ENCODE data around the gene USP6NL.

USP6NL gene

DNA sequence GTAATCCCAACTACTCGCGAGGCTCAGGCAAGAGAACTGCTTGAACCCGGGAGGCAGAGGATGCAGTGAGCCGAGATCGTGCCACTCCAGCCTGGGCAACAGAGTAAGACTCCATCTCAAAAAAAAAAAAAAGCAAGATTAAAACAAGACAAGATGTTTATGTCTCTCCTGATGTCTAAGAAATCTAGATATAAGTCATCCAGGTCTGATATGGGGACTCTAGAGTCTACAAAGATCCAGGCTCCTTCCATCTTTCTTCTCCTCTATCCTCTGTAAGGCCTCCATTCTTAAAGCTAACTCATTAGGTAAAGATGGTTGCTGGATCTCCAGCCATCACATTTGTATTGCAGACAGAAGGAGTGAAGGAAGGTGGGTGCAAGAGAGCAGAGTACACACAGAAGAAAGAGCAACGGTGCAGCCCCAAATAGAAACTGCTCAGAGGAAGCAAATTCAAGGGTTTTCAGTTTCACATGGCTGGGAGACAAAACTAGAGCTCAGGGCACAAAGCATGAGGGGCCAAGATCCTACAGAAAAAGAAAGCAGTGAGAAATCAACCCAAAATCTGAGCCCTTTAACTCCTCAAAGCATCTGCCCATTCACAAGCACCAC is 57.6 kb downstream of the USP6NL start:
- no peak for DNase-seq (ENCODE audit: low read depth in 1 of 2, low spot score in 1 of 2)

DNA sequence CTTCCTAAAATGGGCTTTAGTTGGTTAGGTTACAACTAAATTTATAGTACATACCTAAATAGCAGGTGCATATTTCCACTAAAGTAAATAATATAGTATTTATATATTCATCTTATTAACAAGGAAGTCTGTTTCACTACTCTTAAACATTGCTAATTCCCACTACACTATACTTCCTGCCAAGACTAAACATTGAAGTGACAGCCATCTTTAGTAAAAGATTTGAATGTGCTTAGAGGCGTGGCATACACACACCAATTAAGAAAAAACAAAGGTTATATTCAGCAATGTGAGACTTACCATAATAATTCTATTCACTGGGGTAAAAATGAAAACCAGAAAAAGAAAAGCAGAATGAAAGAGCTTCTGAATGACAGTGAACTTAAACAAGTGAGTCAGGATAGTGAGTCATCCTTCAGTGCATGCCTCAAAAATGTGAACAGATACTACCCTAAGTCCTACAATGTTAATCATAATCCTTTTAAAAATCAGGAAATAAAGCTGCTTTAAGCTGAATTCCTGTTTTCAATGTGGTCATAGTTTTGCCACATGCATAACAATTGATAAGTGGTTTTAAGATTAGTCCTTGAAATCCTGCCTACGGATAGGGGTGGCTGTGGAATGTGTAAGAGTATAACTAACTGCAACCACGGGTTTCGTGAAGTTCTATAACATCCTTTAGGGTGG is 59.4 kb downstream of the USP6NL start:
- DNase-seq (ENCODE audit: low read depth in 1 of 2, low spot score in 1 of 2): no peak

DNA sequence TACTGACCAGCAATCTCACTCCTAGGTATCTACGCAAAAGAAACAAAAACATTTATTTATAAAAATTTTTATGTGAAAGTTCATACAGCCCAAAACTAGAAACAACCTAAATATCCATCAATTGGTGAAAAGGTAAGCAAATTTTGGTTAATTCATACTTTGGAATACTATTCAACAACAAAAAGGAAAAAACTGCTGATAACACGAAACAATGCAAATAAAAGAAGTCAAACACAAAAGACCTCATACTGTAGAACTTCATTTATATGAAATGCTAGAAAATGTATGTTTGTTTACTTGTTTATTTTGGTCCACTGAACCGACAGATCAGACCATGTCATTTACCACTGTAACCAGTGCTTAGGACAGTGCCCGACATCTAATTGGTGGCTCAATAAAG is 60.3 kb downstream of the USP6NL start:
- no peak for DNase-seq (ENCODE audit: low read depth in 1 of 2, low spot score in 1 of 2)

DNA sequence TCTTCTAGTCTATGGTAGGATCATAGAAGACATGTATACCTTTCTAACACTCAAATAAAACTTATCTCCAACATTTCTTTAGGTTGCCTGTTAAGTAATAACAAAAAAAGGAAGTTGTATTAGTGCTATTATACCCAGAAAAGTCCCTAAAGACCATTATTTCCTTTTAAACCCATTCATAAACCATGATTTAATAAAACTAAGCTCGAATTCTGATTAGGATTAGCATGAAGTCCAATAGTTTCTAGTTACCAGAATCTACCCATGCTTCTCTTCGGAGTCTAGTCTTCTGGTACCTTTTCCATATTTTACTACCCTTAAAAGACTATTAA is 62.7 kb downstream of the USP6NL start:
- no peak for DNase-seq (ENCODE audit: low read depth in 1 of 2, low spot score in 1 of 2)

DNA sequence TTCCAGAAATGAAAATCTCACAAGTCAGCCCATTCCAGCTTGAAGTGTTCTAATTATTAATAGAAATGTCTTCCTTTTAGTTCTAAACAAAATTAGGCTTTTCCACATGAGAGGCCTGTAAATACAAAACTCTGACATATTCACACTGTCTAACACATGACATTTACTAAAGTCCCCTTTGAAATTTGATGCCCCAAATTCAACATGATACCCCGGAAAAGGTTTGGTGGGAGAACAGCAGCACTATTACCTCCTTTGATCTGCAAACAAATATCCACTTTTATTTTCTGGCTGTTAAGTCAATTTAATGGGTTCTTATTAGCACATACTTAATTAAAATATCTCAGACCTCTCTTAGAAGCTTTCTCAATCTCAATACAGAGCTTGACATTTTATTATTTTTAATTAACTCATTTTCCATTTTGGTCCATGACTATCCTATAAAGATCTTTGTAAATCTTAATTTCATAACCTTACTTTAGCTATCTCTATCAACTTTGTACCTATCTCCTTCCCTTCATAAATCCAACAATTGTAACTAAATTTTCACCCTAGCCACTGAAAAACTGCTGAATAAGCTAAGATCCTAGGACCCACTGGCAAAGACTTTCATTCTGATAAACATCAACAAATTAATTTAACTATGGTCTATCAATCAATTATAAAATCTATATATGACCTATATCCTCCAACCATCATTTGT is 63.2 kb downstream of the USP6NL start:
- no peak for DNase-seq (ENCODE audit: low read depth in 1 of 2, low spot score in 1 of 2)

DNA sequence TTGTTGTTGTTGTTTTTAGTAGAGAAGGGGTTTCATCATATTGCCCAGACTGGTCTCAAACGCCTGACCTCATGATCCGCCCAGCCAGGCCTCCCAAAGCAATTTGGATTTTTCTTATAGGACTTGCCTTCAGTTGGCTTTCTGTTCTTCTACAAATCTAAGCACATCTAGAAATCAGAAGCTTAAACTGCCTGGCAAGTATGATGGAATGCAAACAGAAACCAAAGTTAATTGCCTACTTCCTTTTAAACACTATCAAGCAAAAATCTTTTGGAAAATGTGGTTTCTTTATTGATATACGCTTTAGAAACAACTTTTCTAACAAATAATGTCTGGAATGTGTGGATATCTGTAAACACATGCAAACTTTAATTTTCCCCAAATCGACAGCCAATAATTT is 64.9 kb downstream of the USP6NL start:
- DNase-seq (ENCODE audit: low read depth in 1 of 2, low spot score in 1 of 2): no peak

DNA sequence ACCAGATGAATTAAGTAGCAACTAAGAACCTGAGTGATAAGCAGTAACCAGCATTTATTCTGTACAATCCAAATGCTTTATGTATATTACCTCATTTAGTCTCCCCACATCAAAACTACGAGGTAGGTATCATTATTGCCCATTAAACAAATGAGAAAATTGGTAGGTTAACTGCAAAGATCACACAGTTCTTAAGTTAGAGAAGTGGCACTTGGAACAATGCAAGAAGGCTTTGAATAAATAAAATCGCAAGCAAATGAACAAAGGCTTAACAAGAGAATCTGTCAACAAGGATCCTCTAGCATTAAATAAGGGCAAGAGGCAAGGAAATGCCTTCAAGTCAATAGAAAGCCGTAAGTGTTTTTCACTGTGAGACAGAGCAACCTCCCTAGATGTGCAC is 70.2 kb downstream of the USP6NL start:
- DNase-seq (ENCODE audit: low read depth in 1 of 2, low spot score in 1 of 2): no peak

DNA sequence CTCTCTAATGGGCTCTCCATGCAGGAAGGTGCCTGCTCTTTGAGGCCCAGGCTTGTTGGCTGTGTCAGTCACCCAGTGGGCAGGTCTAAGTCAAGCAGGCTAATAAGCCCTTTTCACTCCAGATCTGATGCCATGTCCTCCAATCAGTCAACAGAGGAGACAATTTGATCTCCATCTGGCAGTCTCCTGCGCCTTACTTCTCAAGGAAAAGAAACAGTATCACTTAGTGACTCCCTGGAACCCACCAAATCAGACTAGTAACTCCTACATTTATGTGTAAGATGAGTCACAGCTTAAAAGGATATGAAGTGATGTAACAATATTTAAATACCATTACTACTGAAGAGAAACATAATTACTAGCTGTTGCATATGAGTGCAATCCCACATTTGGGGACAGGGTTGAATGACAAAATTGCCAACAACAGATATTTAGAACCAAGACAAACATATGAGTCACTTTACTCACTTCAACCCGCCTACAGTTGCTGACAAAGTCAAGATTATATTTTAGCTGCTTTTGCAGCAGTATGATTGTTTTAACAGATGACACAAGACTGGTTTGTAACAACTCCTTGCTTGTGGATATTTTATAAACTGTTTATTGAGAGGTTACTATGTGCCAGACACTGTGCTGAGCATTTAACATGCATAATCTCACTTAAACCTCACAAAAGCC is 72.1 kb downstream of the USP6NL start:
- no peak for DNase-seq (ENCODE audit: low read depth in 1 of 2, low spot score in 1 of 2)

DNA sequence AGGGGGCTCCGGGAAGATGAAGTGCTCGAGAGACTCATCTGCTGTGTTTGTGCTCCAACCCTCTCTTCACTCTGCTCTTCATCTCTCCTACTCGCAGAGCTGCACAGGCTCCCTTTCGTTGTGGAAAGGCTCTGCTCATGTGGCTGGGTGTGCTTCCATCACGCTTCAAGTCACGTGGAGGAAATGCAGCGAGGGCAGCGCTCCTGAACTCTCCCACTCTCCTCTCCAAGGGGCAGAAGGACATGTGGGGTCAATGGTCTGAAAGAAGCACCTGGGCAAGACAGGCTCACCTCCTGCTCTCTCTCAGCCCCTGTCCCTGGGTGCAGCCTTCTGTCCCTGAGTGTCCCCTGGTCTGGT is 72.6 kb downstream of the USP6NL start:
- DNase-seq (ENCODE audit: low read depth in 1 of 2, low spot score in 1 of 2): no peak

DNA sequence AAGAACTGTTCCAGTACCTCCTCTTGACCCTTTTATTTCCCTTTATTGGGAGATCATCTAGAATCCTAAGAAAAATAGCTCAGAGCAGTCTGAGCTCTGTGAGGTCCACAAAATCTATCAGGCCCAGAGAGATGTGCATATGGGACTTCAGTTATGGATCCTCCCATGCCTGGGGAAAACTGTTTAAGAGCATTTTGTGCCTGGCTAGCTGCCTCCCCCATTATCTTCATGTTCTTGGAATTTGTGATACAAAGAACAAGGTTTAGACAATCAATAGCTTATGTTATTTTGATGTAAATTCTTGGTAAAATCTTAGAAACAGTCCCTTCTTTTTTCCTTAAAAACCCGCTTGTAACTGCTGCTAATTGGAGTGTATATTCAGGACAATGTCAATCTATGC is 75.2 kb downstream of the USP6NL start:
- no peak for DNase-seq (ENCODE audit: low read depth in 1 of 2, low spot score in 1 of 2)

DNA sequence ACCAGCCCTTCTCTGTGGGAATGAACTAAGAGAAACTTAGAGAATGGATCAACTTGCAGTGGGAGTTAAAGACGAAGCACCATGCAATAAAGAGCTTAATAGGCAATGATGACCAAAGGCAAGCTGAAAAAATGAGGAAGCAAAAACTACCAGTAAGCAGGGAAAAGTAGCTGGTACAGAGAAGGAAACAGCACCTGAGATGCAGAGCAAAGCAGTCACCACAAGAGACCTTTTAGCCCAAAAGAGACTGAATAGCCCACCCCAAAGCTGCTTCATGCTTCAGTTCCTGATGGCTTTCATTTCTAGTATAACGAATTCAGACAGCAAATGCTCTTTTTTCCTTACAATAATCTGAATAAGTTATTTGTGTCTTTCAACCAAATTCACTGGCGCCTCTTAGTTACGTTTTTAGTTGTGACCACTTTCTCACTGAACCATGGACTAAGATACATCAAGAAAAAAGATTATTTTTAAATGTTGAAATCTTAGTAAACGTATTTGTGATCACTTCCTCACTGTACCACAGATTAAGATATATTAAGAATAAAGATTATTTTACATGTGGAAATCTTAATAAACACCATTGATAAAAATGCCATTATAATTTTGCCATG is 76.0 kb downstream of the USP6NL start:
- no peak for DNase-seq (ENCODE audit: low read depth in 1 of 2, low spot score in 1 of 2)

DNA sequence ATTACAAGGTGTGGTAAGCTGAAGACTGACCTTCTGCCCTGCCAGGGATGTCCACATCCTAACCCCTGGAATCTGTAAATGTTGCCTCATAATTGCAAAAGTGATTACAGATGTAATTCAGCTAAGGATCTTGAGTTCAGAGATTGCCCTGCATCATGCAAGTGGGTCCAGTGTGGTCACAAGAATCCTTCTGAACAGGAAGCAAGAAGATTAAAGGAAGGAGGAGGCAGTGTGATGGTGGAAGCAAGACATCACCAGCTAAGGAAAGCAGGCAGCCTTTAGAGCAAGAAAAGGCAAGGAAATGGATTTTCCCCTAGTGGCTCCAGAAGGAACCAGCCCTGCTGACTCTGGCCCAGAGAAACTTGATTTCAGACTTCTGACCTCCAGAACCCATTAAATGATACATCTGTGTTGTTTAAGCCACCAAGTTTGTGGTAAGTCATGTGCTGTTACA is 78.1 kb downstream of the USP6NL start:
- DNase-seq (ENCODE audit: low read depth in 1 of 2, low spot score in 1 of 2): no peak

DNA sequence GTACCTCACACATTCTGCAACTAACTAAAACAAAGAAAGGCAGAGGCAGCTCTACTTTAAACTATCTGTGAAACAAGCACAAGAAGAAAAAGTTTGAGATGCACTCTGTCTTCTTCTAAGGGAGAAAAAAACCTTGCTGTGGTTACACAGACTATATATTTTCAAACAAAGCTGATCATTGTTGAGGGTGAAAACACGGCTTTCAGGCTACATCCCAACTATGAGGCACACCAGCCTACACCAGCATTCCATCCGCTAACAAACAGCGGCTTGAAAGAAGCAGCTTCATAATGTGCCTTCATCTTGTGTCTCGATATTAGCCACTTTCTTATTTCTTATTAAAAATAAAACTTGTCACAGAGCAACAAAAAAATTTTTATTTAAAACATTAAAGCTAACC is 79.1 kb downstream of the USP6NL start:
- no peak for DNase-seq (ENCODE audit: low read depth in 1 of 2, low spot score in 1 of 2)

DNA sequence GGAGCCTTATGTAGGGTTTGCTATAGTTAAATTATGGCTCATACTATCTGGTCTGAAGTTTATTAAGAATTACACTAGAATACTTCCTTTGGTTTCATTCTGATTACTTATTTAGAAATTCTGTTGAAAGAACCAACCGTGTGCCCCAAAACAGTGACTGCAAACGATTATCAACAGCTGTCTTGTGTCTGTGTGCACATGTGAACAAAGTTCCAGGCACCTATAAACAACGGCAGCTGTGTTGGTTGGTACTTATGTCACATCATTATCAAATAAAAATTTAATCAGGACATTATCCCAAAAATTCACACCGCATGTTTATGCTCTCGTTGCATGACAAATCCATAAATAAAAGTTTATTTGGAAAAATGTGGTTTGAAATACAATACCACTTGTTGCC is 80.6 kb downstream of the USP6NL start:
- no peak for DNase-seq (ENCODE audit: low read depth in 1 of 2, low spot score in 1 of 2)

DNA sequence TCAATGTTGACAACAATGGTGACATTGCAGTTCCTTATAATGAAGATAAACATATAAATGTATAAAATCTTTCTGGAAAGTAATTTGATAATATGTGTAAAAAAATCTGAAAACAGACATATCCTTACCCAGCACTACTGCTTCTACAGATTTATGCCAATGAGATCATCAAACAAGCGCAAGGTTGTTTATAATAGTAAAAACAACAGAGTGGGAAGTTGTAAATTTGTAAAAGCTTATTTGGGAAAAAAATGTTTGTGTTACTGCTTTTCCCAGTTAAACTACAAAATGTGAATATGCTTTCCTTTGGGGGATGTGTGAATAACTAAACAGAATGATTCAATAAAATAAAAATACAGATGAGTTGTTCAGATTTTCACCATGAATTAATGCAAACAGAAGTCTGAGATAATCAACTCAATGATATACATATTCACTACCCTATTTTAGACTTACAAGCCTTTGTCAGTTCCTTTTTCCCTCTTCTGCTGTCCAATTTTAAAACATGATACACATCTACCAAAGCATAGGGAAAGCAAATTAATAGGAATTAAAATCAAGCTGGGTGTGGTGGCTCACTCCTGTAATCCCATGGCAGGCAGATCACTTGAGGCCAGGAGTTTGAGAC is 82.1 kb downstream of the USP6NL start:
- DNase-seq (ENCODE audit: low read depth in 1 of 2, low spot score in 1 of 2): no peak

DNA sequence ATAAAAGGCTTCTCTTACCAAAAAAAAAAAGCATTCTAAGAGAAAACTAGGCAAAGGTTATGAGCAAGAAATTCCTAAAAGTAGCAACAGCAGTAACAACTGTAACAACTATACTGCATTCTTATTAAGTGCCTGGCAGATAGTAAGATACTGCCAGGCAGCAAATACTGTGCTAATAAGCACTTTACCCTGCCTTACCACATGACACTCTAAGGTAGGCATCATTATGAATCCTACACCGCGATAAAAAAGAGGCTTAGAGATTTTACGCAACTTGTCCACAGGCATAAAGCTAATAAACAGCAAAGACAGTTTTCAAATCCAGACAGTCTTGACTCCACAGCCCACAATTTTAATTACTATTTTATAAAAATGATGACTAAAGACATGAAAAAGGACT is 83.2 kb downstream of the USP6NL start:
- DNase-seq (ENCODE audit: low read depth in 1 of 2, low spot score in 1 of 2): no peak

DNA sequence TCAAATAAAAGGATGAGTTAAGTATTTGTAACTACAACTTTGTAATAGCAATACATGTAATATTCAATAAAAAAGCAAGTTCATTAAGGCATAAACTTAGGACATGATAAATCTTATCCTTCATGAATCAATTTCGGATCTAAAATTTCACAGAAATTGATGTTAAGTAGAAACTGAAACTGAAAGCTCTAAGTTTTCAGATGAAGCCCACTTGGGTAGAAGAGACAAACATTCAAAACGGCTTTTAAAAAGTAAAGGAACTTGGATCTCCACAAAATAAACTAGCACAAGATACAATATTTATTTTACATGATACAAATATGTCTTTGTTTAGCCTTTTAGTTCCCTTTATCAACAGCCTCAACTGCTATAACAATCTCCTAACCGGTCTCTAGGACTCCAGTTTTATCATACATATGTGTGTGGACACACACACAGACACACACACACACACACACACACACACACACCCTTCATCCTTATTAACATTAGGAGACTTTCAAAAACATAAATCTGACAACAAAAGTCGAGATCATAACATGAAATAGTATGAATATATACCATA is 83.7 kb downstream of the USP6NL start:
- DNase-seq (ENCODE audit: low read depth in 1 of 2, low spot score in 1 of 2): no peak

DNA sequence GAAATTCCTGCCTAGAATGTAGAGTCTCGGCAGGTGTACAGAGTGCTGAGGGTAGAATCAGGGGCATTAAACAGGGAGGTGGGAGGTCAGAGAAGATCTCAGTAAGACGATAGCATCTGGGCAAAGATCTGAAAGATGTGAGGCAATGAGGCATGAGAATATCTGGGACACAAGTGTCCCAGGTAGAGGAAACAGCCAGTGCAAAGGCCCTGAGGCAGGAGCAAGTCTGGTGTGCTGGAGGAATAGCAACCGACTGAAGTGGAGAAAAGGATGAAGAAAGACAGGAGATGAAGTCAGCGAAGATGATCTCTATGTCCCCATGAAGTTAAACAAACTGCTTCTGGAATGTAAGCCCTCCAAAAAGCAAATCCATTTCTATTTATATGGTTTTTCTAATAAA is 84.4 kb downstream of the USP6NL start:
- no peak for DNase-seq (ENCODE audit: low read depth in 1 of 2, low spot score in 1 of 2)

DNA sequence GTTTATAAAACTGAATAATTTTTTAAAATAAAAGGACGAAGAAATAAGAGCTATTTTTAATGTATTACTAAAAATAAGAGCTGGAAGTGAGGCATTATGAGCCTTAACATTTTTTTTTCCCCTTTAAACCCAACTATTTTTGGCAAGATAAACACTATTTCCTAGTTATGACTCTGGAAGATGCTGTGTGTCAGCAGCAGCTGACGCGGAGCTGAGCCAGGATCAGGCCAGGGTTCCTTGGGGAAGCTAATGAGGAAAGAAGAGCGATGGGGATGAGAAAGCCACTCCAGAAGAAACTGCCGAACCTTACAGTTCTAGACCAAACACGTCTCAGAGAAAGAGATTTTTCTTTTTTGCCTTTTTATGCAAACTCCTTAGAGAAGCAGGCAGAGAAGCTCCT is 85.9 kb downstream of the USP6NL start:
- no peak for DNase-seq (ENCODE audit: low read depth in 1 of 2, low spot score in 1 of 2)

DNA sequence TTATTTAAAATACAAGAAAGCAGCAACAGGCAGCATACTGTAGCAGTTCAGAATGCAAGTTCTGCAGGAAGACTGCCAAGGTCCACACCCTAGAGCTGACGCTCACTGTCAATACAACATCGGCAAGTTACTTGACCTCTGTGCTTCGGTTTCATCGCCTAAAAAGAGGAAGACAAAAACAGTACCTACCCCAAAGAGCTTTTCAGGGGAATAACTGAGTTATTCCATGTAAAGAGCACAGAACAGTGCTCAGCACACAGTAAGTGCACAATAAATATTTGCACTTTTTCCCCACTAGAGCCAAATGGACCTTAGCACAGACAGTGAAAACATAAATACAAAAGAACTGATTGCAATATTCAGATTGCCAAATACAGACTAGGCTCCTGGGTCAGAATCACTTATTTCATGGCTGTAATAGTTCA is 88.6 kb downstream of the USP6NL start:
- DNase-seq (ENCODE audit: low read depth in 1 of 2, low spot score in 1 of 2): no peak

DNA sequence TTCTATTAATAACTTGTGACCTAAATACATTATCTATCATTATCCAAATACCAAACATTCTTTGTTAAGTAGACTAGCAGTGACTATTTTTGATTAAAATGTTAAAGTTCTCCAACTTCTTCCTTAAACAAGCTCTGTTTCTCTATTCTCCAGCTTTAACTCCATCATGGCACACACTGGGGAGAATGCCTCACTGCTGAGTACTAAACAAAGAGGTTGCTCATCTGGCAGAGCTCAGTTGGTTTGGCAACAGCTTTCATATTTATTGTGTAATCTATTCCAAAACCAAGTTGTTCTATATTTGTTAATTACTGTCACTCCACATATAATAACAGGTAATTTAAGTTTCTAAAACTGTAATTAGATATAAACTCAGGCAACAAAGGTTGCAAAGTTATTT is 89.6 kb downstream of the USP6NL start:
- no peak for DNase-seq (ENCODE audit: low read depth in 1 of 2, low spot score in 1 of 2)

Measured in activated T-helper 1 cell treated with anti-CD3 and anti-CD28 coated beads, Interleukin-2, amount 50 U/mL, for 16 hours (primary cell).